Naive thymus-derived CD4-positive, alpha-beta T cell (primary cell): Measurements from ENCODE around the gene SAPCD1. TPM values are rescaled to one million over a fixed set of nuclear protein-coding genes. Genes with fewer than 3 reads are reported as not detected.
A peak's percentile ranks its signal among the peaks of the same experiment; 100 is the strongest.
"Not testable (repeated sequence)": the region's sequence is repeated elsewhere in the genome, so short reads cannot be mapped to it uniquely, and the experiment has no call there.

Experiments
- ATAC-seq: fragments of 150-1000 bp; cut with Tn5 transposase; 2 replicates; pipeline ENCODE4 v1.10.0; 2021; ENCODE audit warnings: mild to moderate bottlenecking, moderate library complexity
- CTCF ChIA-PET: fragments of 350-600 bp; sonication (Branson Sonifier 250); formaldehyde crosslinking; loops from one replicate; lab custom pipeline; 2021; ENCODE audit warnings: antibody characterized with exemption; lab: Charles Lee
- POLR2A ChIA-PET: fragments of 350-600 bp; sonication (Branson Sonifier 250); formaldehyde crosslinking; loops from one replicate; lab custom pipeline; 2021; ENCODE audit warnings: antibody characterized with exemption, inconsistent platforms; lab: Charles Lee
- DNase-seq, 9 donors: peaks; one replicate each; pipeline versions ENCODE4 v3.0.0 to v3.0.0-alpha.2; 2020 to 2022; ENCODE audit warnings: mixed read lengths in 1 of 9
- H3K27ac ChIP-seq: one replicate; pipeline ENCODE4 v1.7.0; 2013; ENCODE audit warnings: mild to moderate bottlenecking, low read depth, low read length, moderate library complexity
- H3K27me3 ChIP-seq, 2 donors: one replicate each; pipeline ENCODE4 v1.7.0; 2013; ENCODE audit warnings: low read length in 2 of 2, mild to moderate bottlenecking in 2 of 2, moderate library complexity in 2 of 2; ENCODE audit not compliant: control insufficient read depth in 2 of 2, insufficient read depth in 2 of 2
- H3K36me3 ChIP-seq, 3 experiments: 1 replicate in 2 of 3; 2 replicates in 1 of 3; pipeline ENCODE4 v1.7.0; 2013; ENCODE audit warnings: low read length in 3 of 3, mild to moderate bottlenecking in 3 of 3, moderate library complexity in 1 of 3; ENCODE audit not compliant: insufficient read depth in 3 of 3, control insufficient read depth in 2 of 3
- H3K4me1 ChIP-seq, 2 donors: one replicate each; pipeline ENCODE4 v1.7.0; 2013; ENCODE audit warnings: low read length in 2 of 2, mild to moderate bottlenecking in 2 of 2, moderate library complexity in 1 of 2; ENCODE audit not compliant: control insufficient read depth in 2 of 2, insufficient read depth in 2 of 2
- H3K4me3 ChIP-seq: 2 replicates; pipeline ENCODE4 v1.7.0; 2013; ENCODE audit warnings: mild to moderate bottlenecking, low read length
- H3K9me3 ChIP-seq, 3 experiments: 1 replicate in 2 of 3; 2 replicates in 1 of 3; pipeline ENCODE4 v1.7.0; 2013; ENCODE audit warnings: low read length in 3 of 3; ENCODE audit not compliant: control insufficient read depth in 2 of 3
- H3K27ac Mint-ChIP-seq, 9 donors: one replicate each; pipeline ENCODE4 v1.8.0; 2020 to 2022; ENCODE audit warnings: mixed read lengths in 9 of 9, mild to moderate bottlenecking in 8 of 9, moderate library complexity in 5 of 9, inconsistent platforms in 2 of 9
- H3K27me3 Mint-ChIP-seq, 5 donors: one replicate each; pipeline ENCODE4 v1.8.0; 2021 to 2022; ENCODE audit warnings: mixed read lengths in 5 of 5, mild to moderate bottlenecking in 1 of 5
- H3K36me3 Mint-ChIP-seq, 5 donors: one replicate each; pipeline ENCODE4 v1.8.0; 2020 to 2022; ENCODE audit warnings: mixed read lengths in 5 of 5, mild to moderate bottlenecking in 3 of 5, inconsistent platforms in 1 of 5
- H3K4me1 Mint-ChIP-seq, 7 donors: one replicate each; pipeline ENCODE4 v1.8.0; 2020 to 2022; ENCODE audit warnings: mixed read lengths in 7 of 7, mild to moderate bottlenecking in 3 of 7, inconsistent platforms in 1 of 7
- H3K4me3 Mint-ChIP-seq, 10 donors: one replicate each; pipeline ENCODE4 v1.8.0; 2020 to 2022; ENCODE audit warnings: mild to moderate bottlenecking in 10 of 10, mixed read lengths in 10 of 10, moderate library complexity in 6 of 10, inconsistent platforms in 2 of 10
- H3K9me3 Mint-ChIP-seq, 11 donors: one replicate each; pipeline ENCODE4 v1.8.0; 2020 to 2022; ENCODE audit warnings: mixed read lengths in 11 of 11, mild to moderate bottlenecking in 4 of 11, inconsistent platforms in 1 of 11, moderate library complexity in 1 of 11
- intact Hi-C, 2 donors: fragments of 100-400 bp; cut with micrococcal nuclease; formaldehyde crosslinking; loops; one replicate each; pipeline ENCODE4 v1.15.1; 2023
- polyA plus RNA-seq, 2 donors: library from polyadenylated mRNA; unstranded; fragments of 300-500 nt; fragmentation: Illumina TruSeq; gene quantifications; one replicate each; pipeline ENCODE4 v1.2.3, GENCODE V29; 2021
- total RNA-seq, 6 experiments: library from RNA in 5 of 6; stranded (reverse) in 5 of 6; gene quantifications; 1 replicate in 5 of 6; 2 replicates in 1 of 6; pipeline ENCODE4 v1.2.3 and lab custom pipeline; 2021 to 2026

The SAPCD1 gene
- total and polyA plus RNA-seq, 7 experiments from 2014 or later: 2.3 to 11.1 (median 3.3) TPM; not detected in 2

DNA sequence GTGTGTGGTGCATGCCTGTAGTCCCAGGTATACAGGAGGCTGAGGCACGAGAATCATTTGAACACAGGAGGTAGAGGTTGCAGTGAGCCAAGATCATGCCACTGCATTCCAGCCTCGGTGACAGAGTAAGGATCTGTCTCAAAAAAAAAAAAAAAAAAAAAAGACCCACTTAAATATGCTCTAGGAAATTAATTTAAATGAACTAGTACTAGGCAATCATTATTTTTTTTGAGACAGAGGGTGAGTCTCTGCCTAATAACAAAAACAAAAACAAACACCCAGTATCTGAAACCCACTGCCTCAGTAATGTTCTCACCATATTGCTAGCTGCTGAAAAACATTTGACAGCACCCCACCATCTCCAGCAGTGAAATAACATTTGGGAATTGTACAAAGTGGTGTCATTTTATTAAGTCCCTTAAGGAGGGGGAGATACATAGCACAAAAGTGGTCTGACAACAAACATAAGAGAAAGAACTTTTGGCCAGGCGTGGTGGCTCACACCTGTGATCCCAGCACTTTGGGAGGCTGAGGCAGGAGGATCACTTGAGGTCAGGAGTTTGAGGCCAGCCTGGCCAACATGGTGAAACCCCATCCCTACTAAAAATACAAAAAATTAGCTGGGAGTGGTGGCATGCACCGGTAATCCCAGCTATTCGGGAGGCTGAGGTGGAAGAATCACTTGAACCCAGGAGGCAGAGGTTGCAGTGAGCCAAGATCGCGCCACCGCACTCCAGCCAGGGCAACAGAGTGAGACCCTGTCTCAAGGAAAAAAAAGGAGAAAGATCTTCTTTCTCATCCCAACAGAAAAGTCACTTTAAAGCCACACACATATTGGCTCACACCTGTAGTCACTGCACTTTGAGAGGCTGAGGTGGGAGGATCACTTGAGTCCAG lies 38.8 kb downstream of the SAPCD1 start:
- H3K36me3 ChIP-seq, H3K27me3 Mint-ChIP-seq, H3K4me3 Mint-ChIP-seq, H3K9me3 ChIP-seq, DNase-seq, H3K9me3 Mint-ChIP-seq, ATAC-seq, H3K27ac ChIP-seq, H3K27me3 ChIP-seq, H3K27ac Mint-ChIP-seq, H3K4me3 ChIP-seq, intact Hi-C loops: not testable (repeated sequence)
- peaks cover 13 to 51% (median 39%) of the 10 kb centered on the region in 7 donors for H3K4me1 Mint-ChIP-seq
- peaks cover 28 to 30% of the 10 kb centered on the region in 2 donors for H3K4me1 ChIP-seq
- POLR2A ChIA-PET: interaction anchor here (0.8 kb wide), 1 partner anchor 64 kb away, joined by 4 read pairs; no protein-coding TSS in a partner anchor
- CTCF ChIA-PET: interaction anchor here (1.0 kb wide), 1 partner anchor 23 kb away, joined by 3 read pairs; no protein-coding TSS in a partner anchor
- H3K36me3 Mint-ChIP-seq: peaks cover 0 to 18% (median 4%) of the 10 kb centered on the region in 5 donors

DNA sequence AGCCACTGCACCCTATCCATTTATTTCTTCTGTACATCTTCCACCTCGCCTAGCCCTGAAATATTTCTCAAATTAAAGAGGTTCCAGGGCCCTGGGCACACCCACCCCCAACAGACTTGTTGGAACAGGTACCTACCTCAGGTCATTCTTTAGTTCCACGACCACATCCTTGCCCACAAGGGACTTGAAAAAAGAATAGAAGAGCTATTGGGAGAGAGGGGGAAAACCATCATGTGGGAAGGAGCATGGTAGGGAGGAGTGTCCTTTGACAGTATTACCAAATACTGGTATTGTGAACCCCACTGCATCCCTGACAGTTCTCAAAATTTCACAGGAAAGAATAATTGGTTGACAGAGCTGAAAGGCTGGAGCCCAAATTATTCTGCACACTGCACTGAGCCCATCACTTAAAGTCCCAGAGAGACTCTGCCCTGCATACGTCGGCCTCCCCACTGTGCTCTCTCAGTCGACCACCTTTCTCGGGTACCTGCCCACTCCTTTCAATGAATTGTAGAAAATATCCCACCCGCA lies 43.5 kb downstream of the SAPCD1 start:
- no peaks in the 10 kb centered on the region for H3K9me3 Mint-ChIP-seq

DNA sequence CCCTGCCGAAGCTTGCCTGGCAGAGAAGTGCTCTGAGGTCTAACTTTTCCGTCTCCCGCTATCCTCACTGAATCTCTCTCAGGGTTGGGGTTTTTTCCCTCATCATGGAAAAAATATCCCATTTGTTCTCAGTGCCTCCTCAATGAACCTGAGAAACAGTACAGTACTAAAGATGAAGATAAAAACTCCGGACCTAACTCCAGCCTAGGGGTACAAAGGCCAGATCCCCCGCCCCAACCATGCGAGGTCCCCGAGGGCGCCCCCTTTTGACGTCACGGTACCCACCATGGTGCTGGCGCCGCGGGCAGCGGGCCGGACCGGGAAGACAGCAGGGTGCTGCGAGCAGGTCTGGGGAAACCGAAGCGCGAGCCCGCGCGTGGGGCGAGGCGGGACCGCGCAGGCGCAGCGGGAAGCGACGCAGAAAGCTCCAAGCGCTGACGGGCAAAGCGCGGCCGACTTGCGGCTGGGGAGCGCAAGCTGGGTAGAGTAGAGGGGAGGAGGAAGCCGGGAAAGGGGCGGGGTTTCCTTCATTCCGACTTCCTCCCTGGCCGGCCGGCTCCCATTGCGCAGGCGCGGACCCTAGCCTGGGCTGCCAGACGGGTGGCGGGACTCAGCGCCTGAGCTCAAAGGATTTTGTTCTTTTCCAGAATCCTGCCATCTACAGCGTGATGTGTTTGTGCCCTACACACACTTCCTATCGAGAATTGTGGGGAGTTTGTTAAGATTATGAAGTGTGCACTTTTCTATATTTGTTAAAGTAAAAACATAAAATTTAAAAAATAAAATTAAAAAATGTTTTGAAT lies 44.2 kb downstream of the SAPCD1 start, which contains the start of gene LSM2:
TSS of gene LSM2 (minus strand) at position 497 of the 803 bp plus-strand sequence. CDS start at position 288, 209 bp downstream.
- no peaks in the 10 kb centered on the region for H3K9me3 Mint-ChIP-seq
- POLR2A ChIA-PET: interaction anchor here (0.6 to 3.4 kb wide), 26 partner anchors 8 to 1470 kb away, joined by 3 to 30 read pairs (median 5); partner anchors contain the start of genes ABHD16A, B3GALT4, BAG6 and C6orf47
- peaks cover 9 to 14% of the 10 kb centered on the region in 2 donors for H3K4me1 ChIP-seq
- CTCF ChIA-PET: interaction anchor here (0.6 to 2.0 kb wide), 8 partner anchors 9 to 77 kb away, joined by 3 to 11 read pairs (median 6); partner anchors contain the start of genes DDAH2, HSPA1B and VARS1
- H3K27me3 Mint-ChIP-seq: no peaks in the 10 kb centered on the region
- peak within 1 kb of the TSS; percentile 86 to 95 (median 92) for H3K4me3 Mint-ChIP-seq
- H3K27ac ChIP-seq: peak within 1 kb of the TSS; percentile 89
- intact Hi-C loops: loop anchor here (1.0 kb wide), 3 partner anchors 9 to 67 kb away; partner anchors contain the start of gene VARS1 (in 1 of the 2)
- H3K27ac Mint-ChIP-seq: peak within 1 kb of the TSS; percentile 88 to 97 (median 93)
- H3K36me3 Mint-ChIP-seq: peaks cover 4 to 21% (median 12%) of the 10 kb centered on the region in 5 donors
- no peaks in the 10 kb centered on the region for H3K9me3 ChIP-seq
- no peaks in the 10 kb centered on the region for H3K27me3 ChIP-seq
- H3K36me3 ChIP-seq: peaks cover 0 to 17% (median 0%) of the 10 kb centered on the region in 3 experiments
- H3K4me1 Mint-ChIP-seq: peaks cover 16 to 47% (median 30%) of the 10 kb centered on the region in 7 donors
- peak; percentile 100 for ATAC-seq
- DNase-seq: peak; percentile 96 to 98 (median 98)
- peak within 1 kb of the TSS; percentile 92 for H3K4me3 ChIP-seq

More for the DNA sequence above, 43.5 kb downstream of the SAPCD1 start:
- Histone ChIP-seq H3K36me3 (peaks cover 0 to 11% (median 0%) of the 10 kb centered on the region in 3 experiments), H3K4me3 (peak overlapping the region; percentile 92), H3K4me1 (peaks cover 9 to 14% of the 10 kb centered on the region in 2 donors), H3K27me3 (no peaks in the 10 kb centered on the region), H3K27ac (peak overlapping the region; percentile 89), H3K9me3 (no peaks in the 10 kb centered on the region)
- intact Hi-C loops: loop anchor here (1.0 kb wide), 3 partner anchors 9 to 67 kb away; partner anchors contain the start of gene VARS1 (in 1 of the 2)
- H3K4me1 Mint-ChIP-seq: peaks cover 16 to 47% (median 27%) of the 10 kb centered on the region in 7 donors
- CTCF ChIA-PET: interaction anchor here (1.5 to 2.0 kb wide), 5 partner anchors 8 to 76 kb away, joined by 4 to 11 read pairs (median 6); partner anchors contain the start of genes DDAH2 and VARS1
- peak overlapping the region; percentile 86 to 95 (median 92) for H3K4me3 Mint-ChIP-seq
- POLR2A ChIA-PET: interaction anchor here (0.6 to 3.4 kb wide), 20 partner anchors 8 to 1471 kb away, joined by 3 to 30 read pairs (median 8); partner anchors contain the start of genes ABHD16A, B3GALT4, BAG6 and C6orf47
- ATAC-seq (no peak), DNase-seq (no peak)
- no peaks in the 10 kb centered on the region for H3K27me3 Mint-ChIP-seq
- peaks cover under 1 to 22% (median 9%) of the 10 kb centered on the region in 5 donors for H3K36me3 Mint-ChIP-seq
- H3K27ac Mint-ChIP-seq: peak overlapping the region; percentile 88 to 97 (median 93)

DNA sequence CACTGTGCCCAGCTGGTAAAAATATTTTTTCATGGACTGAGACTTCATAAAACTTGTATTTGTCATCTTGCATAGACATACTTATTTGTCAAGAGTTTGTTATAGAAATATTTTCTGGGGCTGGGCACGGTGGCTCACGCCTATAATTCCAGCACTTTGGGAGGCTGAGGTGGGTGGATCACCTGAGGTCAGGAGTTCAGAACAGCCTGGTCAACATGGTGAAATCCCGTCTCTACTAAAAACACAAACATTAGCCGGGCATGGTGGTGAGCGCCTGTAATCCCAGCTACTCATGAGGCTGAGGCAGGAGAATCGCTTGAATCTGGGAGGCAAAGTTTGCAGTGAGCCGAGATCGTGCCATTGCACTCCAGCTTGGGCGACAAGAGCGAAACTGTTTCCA lies 46.1 kb downstream of the SAPCD1 start:
- H3K36me3 Mint-ChIP-seq: peaks cover 4 to 19% (median 8%) of the 10 kb centered on the region in 5 donors
- peak overlapping the region in 3 of 9 donors; percentile 38 to 68 (median 59) for H3K27ac Mint-ChIP-seq
- ATAC-seq, CTCF ChIA-PET, H3K4me3 Mint-ChIP-seq, H3K27me3 ChIP-seq, H3K4me3 ChIP-seq, intact Hi-C loops, H3K9me3 Mint-ChIP-seq, H3K9me3 ChIP-seq, H3K27ac ChIP-seq, H3K27me3 Mint-ChIP-seq, DNase-seq: not testable (repeated sequence)
- H3K36me3 ChIP-seq: peaks cover 0 to 18% (median 0%) of the 10 kb centered on the region in 3 experiments
- peaks cover 21 to 51% (median 33%) of the 10 kb centered on the region in 7 donors for H3K4me1 Mint-ChIP-seq
- H3K4me1 ChIP-seq: peaks cover 11 to 27% of the 10 kb centered on the region in 2 donors
- POLR2A ChIA-PET: interaction anchor here (1.2 to 3.4 kb wide), 3 partner anchors 10 to 39 kb away, joined by 3 to 29 read pairs (median 24); partner anchors contain the start of gene HSPA1B

DNA sequence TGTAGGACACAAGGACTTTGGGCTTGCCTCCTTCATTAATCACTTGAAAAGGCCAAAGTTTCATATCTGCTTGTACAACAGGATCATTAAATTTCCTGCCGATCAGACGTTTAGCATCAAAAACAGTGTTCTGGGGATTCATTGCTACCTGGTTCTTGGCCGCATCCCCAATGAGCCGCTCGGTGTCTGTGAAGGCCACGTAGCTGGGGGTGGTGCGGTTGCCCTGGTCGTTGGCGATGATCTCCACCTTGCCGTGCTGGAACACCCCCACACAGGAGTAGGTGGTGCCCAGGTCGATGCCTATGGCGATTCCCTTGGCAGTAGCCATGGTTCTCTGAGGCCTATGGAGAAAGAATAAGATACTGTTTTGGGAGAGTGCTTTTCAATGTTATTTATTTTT lies 49.2 kb downstream of the SAPCD1 start:
- H3K27ac Mint-ChIP-seq: peak overlapping the region in 1 of 9 donors; percentile 8
- no peaks in the 10 kb centered on the region for H3K27me3 ChIP-seq
- H3K4me1 Mint-ChIP-seq: peaks cover 11 to 38% (median 27%) of the 10 kb centered on the region in 7 donors
- H3K4me3 ChIP-seq: no peak overlapping the region
- DNase-seq (no peak), ATAC-seq (no peak)
- no peaks in the 10 kb centered on the region for H3K9me3 ChIP-seq
- ChIA-PET CTCF (no interaction called here), POLR2A (interaction anchor here (0.6 kb wide), 1 partner anchor 32 kb away, joined by 5 read pairs; no protein-coding TSS in a partner anchor)
- H3K27me3 Mint-ChIP-seq: no peaks in the 10 kb centered on the region
- H3K36me3 Mint-ChIP-seq: peaks cover 4 to 19% (median 8%) of the 10 kb centered on the region in 5 donors
- intact Hi-C loops: no loop called here
- H3K36me3 ChIP-seq: peaks cover 0 to 22% (median 0%) of the 10 kb centered on the region in 3 experiments
- H3K27ac ChIP-seq: no peak overlapping the region
- H3K4me3 Mint-ChIP-seq: no peak overlapping the region
- H3K4me1 ChIP-seq: peaks cover 7 to 22% of the 10 kb centered on the region in 2 donors
- no peaks in the 10 kb centered on the region for H3K9me3 Mint-ChIP-seq
